Cardiac fibroblast (primary cell): Measurements from ENCODE around the gene KARS1.

Source experiments
- DNase-seq, 2 donors: peaks; one replicate each; pipeline versions ENCODE4 v3.0.0 to v3.0.0-alpha.2; 2010; ENCODE audit warnings: low read depth in 2 of 2
- H3K4me3 ChIP-seq, 2 donors: replicated peaks in 1 of 2; 1 replicate in 1 of 2; 2 replicates in 1 of 2; pipeline ENCODE4 v1.5.1; 2011; ENCODE audit warnings: low read depth in 2 of 2, low read length in 2 of 2, mild to moderate bottlenecking in 2 of 2, moderate library complexity in 1 of 2
- CTCF ChIP-seq: IDR thresholded peaks from one replicate; pipeline ENCODE4 v1.5.1; 2011; ENCODE audit warnings: low read depth, mild to moderate bottlenecking, low read length, inconsistent platforms

The KARS1 gene

GRCh38 chr16:75628351-75628750, 19.1 kb downstream of the KARS1 start:
- no peak overlapping the region for H3K4me3 ChIP-seq
- no peak for DNase-seq
- no peak for TF ChIP-seq CTCF

GRCh38 chr16:75627851-75628250, 19.6 kb downstream of the KARS1 start:
- H3K4me3 ChIP-seq, result no peak overlapping the region
- DNase-seq, result peak in 1 of 2 donors; percentile 80
- no peak for TF ChIP-seq CTCF

GRCh38 chr16:75626806-75627205, 20.7 kb downstream of the KARS1 start:
- no peak for DNase-seq
- H3K4me3 ChIP-seq, result no peak overlapping the region

GRCh38 chr16:75624921-75625334, 22.5 kb downstream of the KARS1 start:
- no peak overlapping the region for H3K4me3 ChIP-seq
- no peak for TF ChIP-seq CTCF
- DNase-seq, result peak; percentile 24 to 55

More at GRCh38 chr16:75626806-75627205, 20.7 kb downstream of the KARS1 start:
- TF ChIP-seq CTCF, result no peak

- H3K4me3 ChIP-seq, result peak within 1 kb of the TSS; percentile 79 to 82
- DNase-seq, result peak; percentile 98 to 99
- TF ChIP-seq CTCF, result no peak
Observed at GRCh38 chr16:75622761-75623605, 24.5 kb downstream of the KARS1 start, which contains the start of gene ADAT1. TSS of gene ADAT1 (minus strand) at chr16:75623281. CDS start at chr16:75620799, 2,482 bp downstream.

GRCh38 chr16:75621170-75621477, 26.3 kb downstream of the KARS1 start:
- peak; percentile 41 to 65 for DNase-seq
- no peak overlapping the region for H3K4me3 ChIP-seq
- TF ChIP-seq CTCF, result peak; percentile 64
